Colonic mucosa (tissue), 4 donors: Measurements from ENCODE around the gene CHMP2A. TPM values are rescaled to one million over a fixed set of nuclear protein-coding genes. Genes with fewer than 3 reads are reported as not detected.

Experiments used
- DNase-seq: peaks from one replicate; pipeline ENCODE4 v3.0.0-alpha.2; 2020
- H3K27ac ChIP-seq: fragments of 200-600 bp; one replicate; pipeline ENCODE4 v1.8.0; 2021
- H3K27me3 ChIP-seq: fragments of 200-600 bp; one replicate; pipeline ENCODE4 v1.8.0; 2021
- H3K36me3 ChIP-seq: fragments of 200-600 bp; one replicate; pipeline ENCODE4 v1.8.0; 2021
- H3K4me1 ChIP-seq: fragments of 200-600 bp; one replicate; pipeline ENCODE4 v1.8.0; 2021; ENCODE audit warnings: mild to moderate bottlenecking
- H3K4me3 ChIP-seq: fragments of 200-600 bp; one replicate; pipeline ENCODE4 v1.8.0; 2021
- H3K9ac ChIP-seq, 2 donors: one replicate each; pipeline ENCODE4 v1.7.0; 2013; ENCODE audit warnings: control low read depth in 2 of 2, low read depth in 2 of 2, low read length in 2 of 2
- H3K9me3 ChIP-seq: fragments of 200-600 bp; one replicate; pipeline ENCODE4 v1.8.0; 2021
- intact Hi-C: fragments of 100-400 bp; cut with DNase I; formaldehyde crosslinking; loops from one replicate; pipeline ENCODE4 v1.14.1; 2022
- total RNA-seq, 2 donors: library from RNA; stranded (reverse); fragmentation: NEBNext Ultra II Directional in 1 of 2; extraction: Animal tissue kit (Norgen Biotek cat#: 25700) in 1 of 2; gene quantifications; one replicate each; pipeline ENCODE4 v1.2.1, GENCODE V29; 2021
- TF ChIP-seq, protein P1 (sequence below): fragments of 200-600 bp; IDR thresholded peaks from one replicate; pipeline ENCODE4 v1.8.0; 2022; ENCODE audit warnings: antibody characterized with exemption, mild to moderate bottlenecking
- donor health status: healthy.
- donor health status: DM: no; HTN: no; CAD: no.
- donor health status: DM: no; HTN: no; CAD: no.

The CHMP2A gene
- total RNA-seq, 2 donors from 2014 or later, result 176 to 183 TPM

DNA sequence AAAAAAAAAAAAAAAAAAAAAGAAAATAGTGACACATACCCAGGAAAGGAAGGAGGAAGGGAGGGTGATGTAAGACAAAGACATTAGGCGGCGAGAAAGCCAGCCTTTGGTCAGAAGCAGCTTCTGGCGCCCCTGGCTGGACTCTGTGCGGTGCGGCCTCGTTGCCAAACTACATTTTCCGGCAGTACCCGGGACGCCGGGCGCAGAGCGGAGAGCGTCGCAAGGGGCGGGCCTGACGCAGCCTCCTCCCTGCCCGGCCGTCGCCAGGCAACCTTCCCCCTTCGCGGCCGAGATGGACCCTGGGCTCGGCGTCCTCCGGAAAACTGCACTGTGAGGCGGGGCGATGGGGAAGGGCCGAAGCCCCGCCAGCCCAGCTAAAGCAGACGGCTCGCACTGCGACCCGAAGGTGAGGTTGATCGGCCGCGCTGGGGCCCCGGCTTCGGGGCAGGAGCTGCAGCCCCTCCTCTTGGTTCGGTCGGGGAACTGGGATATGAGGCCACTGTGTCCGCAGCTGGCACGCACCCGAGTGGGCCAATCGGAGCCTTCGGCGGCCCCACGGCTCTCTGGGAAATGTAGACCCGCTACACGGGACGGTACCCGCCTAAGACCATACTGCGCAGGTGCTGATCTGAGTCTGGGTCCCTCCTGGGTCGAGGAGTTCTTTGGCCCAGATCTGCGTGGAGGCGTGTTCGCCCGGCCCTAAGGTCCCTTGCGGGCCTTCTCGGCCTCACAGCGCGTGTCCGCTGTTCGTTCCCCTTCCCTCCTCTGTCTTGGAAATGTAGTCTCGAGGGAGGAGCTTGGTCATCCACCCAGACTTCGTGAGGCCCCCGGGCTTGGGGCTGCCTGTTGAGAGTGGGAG lies 20.5 kb upstream of the CHMP2A start:
- H3K27me3 ChIP-seq, result no peaks in the 10 kb centered on the region
- TF ChIP-seq, protein P1, sequence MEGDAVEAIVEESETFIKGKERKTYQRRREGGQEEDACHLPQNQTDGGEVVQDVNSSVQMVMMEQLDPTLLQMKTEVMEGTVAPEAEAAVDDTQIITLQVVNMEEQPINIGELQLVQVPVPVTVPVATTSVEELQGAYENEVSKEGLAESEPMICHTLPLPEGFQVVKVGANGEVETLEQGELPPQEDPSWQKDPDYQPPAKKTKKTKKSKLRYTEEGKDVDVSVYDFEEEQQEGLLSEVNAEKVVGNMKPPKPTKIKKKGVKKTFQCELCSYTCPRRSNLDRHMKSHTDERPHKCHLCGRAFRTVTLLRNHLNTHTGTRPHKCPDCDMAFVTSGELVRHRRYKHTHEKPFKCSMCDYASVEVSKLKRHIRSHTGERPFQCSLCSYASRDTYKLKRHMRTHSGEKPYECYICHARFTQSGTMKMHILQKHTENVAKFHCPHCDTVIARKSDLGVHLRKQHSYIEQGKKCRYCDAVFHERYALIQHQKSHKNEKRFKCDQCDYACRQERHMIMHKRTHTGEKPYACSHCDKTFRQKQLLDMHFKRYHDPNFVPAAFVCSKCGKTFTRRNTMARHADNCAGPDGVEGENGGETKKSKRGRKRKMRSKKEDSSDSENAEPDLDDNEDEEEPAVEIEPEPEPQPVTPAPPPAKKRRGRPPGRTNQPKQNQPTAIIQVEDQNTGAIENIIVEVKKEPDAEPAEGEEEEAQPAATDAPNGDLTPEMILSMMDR, result no peak
- peak overlapping the region; percentile 88 to 89 for H3K9ac ChIP-seq
- H3K9me3 ChIP-seq, result no peaks in the 10 kb centered on the region
- DNase-seq, result peak; percentile 89
- H3K4me3 ChIP-seq, result peak overlapping the region; percentile 64
- H3K27ac ChIP-seq, result peak overlapping the region; percentile 81
- H3K36me3 ChIP-seq, result no peaks in the 10 kb centered on the region
- intact Hi-C loops, result no loop called here
- H3K4me1 ChIP-seq, result peaks cover 5% of the 10 kb centered on the region

DNA sequence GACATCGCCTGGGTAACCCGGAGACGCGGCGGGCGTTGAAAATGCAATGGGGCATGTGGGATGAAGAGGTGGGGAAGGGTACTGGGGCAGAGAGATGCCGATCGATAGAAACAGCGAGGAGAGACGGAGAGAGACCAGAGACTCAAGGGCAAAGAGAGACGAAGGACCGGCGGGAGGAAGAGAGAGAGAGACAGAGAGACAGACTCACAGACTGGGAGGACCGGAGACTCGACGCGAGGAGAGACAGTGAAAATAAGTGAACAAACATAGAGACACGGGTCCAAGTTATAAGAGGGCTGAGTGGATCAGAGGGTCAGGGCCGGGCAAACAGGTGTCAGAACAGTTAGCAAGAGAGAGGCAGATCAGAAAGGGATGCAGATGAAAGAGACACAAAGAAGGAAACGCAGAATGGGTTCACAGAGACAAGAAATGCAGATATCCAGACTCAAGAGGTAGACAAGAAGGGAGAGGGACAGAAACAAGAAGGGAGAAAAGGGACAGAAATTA lies 18.8 kb upstream of the CHMP2A start:
- Histone ChIP-seq H3K36me3 (no peaks in the 10 kb centered on the region), H3K27me3 (no peaks in the 10 kb centered on the region), H3K9me3 (no peaks in the 10 kb centered on the region), H3K4me1 (peaks cover 5% of the 10 kb centered on the region), H3K4me3 (peak overlapping the region; percentile 44), H3K9ac (peak overlapping the region; percentile 54 to 91), H3K27ac (peak overlapping the region; percentile 93)
- intact Hi-C loops, result no loop called here
- TF ChIP-seq, protein P1, result no peak
- no peak for DNase-seq

DNA sequence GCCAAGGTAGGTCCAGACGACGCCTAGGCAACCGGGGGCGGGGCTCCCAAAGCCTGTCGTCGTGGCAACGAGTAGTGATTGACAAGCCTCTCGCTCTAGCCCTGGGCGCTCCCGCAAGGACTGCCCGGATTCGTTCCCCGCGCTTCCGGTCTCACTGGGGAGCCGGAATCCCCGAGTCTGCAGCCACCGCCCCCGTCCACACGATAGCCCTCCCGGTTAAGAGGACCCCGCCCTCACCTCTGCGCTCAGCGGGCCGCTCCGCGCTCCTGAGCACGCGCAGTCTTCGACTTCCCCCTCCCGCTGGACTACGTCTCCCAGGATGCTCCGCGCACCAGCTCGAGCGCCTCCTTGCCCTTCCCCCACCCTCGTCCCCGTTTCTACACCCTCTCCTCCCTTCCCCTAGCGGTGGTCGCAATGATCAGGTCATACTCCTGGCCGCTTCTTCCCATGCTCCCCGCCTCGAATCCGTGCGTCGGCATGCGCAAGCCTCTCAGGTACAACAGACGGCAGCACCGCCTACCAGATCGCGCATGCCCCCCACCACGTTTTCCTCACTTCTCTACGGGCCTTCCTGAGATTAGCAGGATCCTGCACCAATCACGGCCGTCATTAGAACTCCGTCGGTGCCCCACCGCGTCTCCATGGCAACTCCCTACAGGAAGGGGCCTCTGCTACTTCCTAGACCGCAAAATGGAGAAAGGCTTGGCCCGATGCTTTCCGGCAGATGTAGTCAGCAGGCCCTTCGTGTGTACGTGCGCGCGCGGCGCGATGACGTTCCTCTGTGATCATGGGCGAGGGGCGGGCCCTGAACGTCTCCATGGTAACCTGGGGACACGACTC lies 18.1 kb upstream of the CHMP2A start, which contains the start of gene MZF1:
MZF1 (minus strand) TSS at position 518 of the 840 bp plus-strand sequence. CDS start 1,946 bp downstream, outside the sequence.
- H3K4me1 ChIP-seq, result peaks cover 5% of the 10 kb centered on the region
- peak within 1 kb of the TSS; percentile 64 to 91 for H3K9ac ChIP-seq
- DNase-seq, result peak; percentile 99
- TF ChIP-seq, protein P1, result no peak
- peak within 1 kb of the TSS; percentile 44 for H3K4me3 ChIP-seq
- H3K27ac ChIP-seq, result peak within 1 kb of the TSS; percentile 93
- no peaks in the 10 kb centered on the region for H3K9me3 ChIP-seq
- intact Hi-C loops, result no loop called here
- H3K36me3 ChIP-seq, result no peaks in the 10 kb centered on the region
- H3K27me3 ChIP-seq, result no peaks in the 10 kb centered on the region

DNA sequence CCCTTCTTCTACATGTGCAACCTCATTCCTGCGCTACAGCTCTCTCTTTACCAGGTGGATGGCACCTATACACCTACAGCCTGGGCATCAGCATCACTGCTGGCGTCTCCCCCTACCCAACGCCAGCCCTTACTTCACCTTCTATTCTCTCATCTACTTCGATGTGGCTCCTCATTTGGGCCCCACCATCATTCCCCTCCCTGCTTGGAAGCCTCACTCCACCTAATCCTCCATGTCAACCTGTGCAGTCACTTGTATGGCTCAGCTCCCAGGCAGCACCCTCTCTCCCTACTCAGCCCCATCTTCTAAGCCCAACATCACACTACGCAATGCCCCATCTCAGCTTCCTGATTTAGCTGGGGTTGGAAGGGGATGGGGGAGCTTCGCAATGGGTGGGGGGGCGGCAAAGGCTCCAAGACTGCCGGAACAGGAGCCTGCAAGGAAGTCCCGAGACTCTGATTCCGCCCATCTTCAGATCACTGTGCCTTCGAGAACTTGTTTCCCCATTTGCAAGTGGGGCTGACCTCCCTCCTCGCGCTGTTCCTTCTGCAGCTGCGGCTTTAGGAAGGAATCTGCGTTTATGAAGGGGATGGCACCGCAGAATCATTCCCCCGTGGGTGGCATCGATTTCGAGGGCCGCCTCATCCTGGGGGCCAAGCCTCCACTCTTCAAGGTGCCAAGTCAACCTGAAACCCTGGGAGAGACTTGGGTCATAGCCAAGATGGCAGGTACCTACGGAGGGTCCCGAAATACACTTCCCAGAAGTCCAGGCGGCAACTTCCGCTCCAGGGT lies 17.3 kb upstream of the CHMP2A start:
- intact Hi-C loops, result no loop called here
- TF ChIP-seq, protein P1, result no peak
- no peak for DNase-seq
- Histone ChIP-seq H3K27me3 (no peaks in the 10 kb centered on the region), H3K4me3 (peak overlapping the region; percentile 44), H3K27ac (peak overlapping the region; percentile 93), H3K9ac (peak overlapping the region in 1 of 2 donors; percentile 91), H3K4me1 (peaks cover 5% of the 10 kb centered on the region), H3K9me3 (no peaks in the 10 kb centered on the region), H3K36me3 (no peaks in the 10 kb centered on the region)

DNA sequence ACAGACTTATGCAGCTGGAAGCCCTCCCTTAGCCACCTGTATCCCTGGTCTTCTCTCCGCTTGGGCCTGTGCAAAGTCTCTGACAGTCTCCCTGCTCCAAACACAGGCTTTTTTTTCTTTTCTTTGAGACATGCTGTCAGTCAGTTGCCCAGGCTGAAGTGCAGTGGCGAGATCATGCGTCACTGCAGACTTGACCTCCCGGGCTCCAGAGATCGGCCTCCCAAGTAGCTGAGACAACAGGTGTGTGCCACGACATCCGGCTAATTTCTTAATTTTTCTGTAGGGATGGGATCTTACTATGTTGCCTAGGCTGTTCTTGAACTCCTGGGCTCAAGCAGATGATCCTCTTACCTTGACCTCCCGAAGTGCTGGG lies 16.7 kb upstream of the CHMP2A start:
- DNase-seq, result peak; percentile 17
- H3K9me3 ChIP-seq, result no peaks in the 10 kb centered on the region
- peaks cover 5% of the 10 kb centered on the region for H3K4me1 ChIP-seq
- H3K36me3 ChIP-seq, result no peaks in the 10 kb centered on the region
- intact Hi-C loops, result no loop called here
- no peaks in the 10 kb centered on the region for H3K27me3 ChIP-seq
- H3K27ac ChIP-seq, result no peak overlapping the region
- no peak overlapping the region for H3K9ac ChIP-seq
- H3K4me3 ChIP-seq, result no peak overlapping the region
- TF ChIP-seq, protein P1, result no peak
